ENCODE measurements around the gene SYK. TPM values are rescaled to one million over a fixed set of nuclear protein-coding genes. Genes with fewer than 3 reads are reported as not detected.

The SYK gene
- total and polyA plus RNA-seq, 2 of the 13 experiments (the other 11 are each of a cell fraction or from before 2014, with no cell fraction given): not detected

DNA sequence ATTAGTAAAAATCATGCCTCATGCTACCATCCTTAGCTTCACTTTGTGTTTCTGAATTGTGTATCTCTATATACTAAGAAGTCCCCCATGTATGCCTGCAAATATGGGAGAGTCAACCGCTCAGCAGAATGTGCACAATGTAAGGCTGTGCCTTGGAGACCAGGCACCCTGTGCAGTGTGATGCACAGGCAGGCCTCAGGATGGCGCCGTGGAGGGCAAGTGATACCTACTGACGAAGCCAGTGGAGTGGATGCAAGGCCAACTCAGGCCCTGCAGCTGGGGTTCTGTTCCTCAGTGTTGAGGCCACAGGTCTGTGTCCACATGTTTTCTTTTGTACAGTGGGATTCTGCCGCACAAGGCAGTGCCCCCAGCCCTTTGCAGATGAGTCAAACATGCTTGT, 28.4 kb downstream of the SYK start:
- no peak overlapping the region for H3K4me2 ChIP-seq (ENCODE audit: low read depth, low read length)
- no peak overlapping the region for H3K4me3 ChIP-seq (replicated peaks in 1 of 3; ENCODE audit: insufficient read depth in 1 of 3, low read depth in 2 of 3, low read length in 3 of 3)
- ChIA-PET CTCF (ENCODE audit: low intra/inter-chr PET ratio, low total read pairs) (no interaction called here), POLR2A (no interaction called here)
- H3K27ac ChIP-seq (ENCODE audit: extremely low read length, insufficient read depth, low read length): no peak overlapping the region
- H3K27me3 ChIP-seq (ENCODE audit: control insufficient read depth in 1 of 2, insufficient read depth in 2 of 2, low read length in 2 of 2): peaks cover 1 to 15% of the 10 kb centered on the region in 2 experiments; a peak in 2 of 5 replicates
- 72% methylated on average over 2 of the region's 5 CpGs for WGBS (ENCODE audit: low lambda C conversion rate)
- no peaks in the 10 kb centered on the region for H3K9me3 ChIP-seq (ENCODE audit: low read length)
- no peaks in the 10 kb centered on the region for H3K4me1 ChIP-seq (ENCODE audit: insufficient read depth, low read length)
- DNase-seq (ENCODE audit: low spot score) (no peak), FAIRE-seq (no peak), ATAC-seq (no peak)
- no peaks in the 10 kb centered on the region for H4K20me1 ChIP-seq (ENCODE audit: insufficient read depth, low read length)
- TF ChIP-seq, protein P1, sequence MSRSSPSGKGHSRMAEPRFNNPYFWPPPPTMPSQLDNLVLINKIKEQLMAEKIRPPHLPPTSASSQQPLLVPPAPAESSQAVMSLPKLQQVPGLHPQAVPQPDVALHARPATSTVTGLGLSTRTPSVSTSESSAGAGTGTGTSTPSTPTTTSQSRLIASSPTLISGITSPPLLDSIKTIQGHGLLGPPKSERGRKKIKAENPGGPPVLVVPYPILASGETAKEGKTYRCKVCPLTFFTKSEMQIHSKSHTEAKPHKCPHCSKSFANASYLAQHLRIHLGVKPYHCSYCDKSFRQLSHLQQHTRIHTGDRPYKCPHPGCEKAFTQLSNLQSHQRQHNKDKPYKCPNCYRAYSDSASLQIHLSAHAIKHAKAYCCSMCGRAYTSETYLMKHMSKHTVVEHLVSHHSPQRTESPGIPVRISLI (CRISPR knock-in tag; IDR thresholded peaks at IDR 0.05; ENCODE audit: borderline replicate concordance): no peak
- TF ChIP-seq ZNF20 (CRISPR knock-in tag; IDR thresholded peaks at IDR 0.05) (no peak), ZNF569 (CRISPR knock-in tag; IDR thresholded peaks at IDR 0.05; ENCODE audit: borderline replicate concordance) (no peak), EHMT2 (IDR thresholded peaks at IDR 0.05; ENCODE audit: borderline replicate concordance, low read depth, low read length) (no peak), ZBTB42 (CRISPR knock-in tag; IDR thresholded peaks at IDR 0.05) (no peak), FOXA1 (IDR thresholded peaks at IDR 0.05) (no peak), FOXA1 (CRISPR knock-in tag; IDR thresholded peaks at IDR 0.05) (no peak), REPIN1 (CRISPR knock-in tag; IDR thresholded peaks at IDR 0.05; ENCODE audit: borderline replicate concordance, low read depth) (no peak), PPARG (CRISPR knock-in tag; conservative IDR thresholded peaks at IDR 0.05) (no peak), POLR2A (IDR thresholded peaks at IDR 0.05; ENCODE audit: insufficient read depth in 1 of 2, low read depth in 2 of 2, low read length in 2 of 2) (no peak), NCOA2 (CRISPR knock-in tag; IDR thresholded peaks at IDR 0.05) (no peak), ZFP37 (CRISPR knock-in tag; IDR thresholded peaks at IDR 0.05; ENCODE audit: borderline replicate concordance) (no peak), NR2F2 (IDR thresholded peaks at IDR 0.05; ENCODE audit: borderline replicate concordance, low read depth) (no peak), HNRNPL (IDR thresholded peaks at IDR 0.05; ENCODE audit: low read depth, low read length) (no peak), HDAC2 (CRISPR knock-in tag; IDR thresholded peaks at IDR 0.05) (no peak), ZNF251 (CRISPR knock-in tag; IDR thresholded peaks at IDR 0.05) (no peak)
- TF ChIP-seq, protein P2, sequence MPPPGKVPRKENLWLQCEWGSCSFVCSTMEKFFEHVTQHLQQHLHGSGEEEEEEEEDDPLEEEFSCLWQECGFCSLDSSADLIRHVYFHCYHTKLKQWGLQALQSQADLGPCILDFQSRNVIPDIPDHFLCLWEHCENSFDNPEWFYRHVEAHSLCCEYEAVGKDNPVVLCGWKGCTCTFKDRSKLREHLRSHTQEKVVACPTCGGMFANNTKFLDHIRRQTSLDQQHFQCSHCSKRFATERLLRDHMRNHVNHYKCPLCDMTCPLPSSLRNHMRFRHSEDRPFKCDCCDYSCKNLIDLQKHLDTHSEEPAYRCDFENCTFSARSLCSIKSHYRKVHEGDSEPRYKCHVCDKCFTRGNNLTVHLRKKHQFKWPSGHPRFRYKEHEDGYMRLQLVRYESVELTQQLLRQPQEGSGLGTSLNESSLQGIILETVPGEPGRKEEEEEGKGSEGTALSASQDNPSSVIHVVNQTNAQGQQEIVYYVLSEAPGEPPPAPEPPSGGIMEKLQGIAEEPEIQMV (CRISPR knock-in tag; IDR thresholded peaks at IDR 0.05; ENCODE audit: low read depth): no peak
- TF ChIP-seq, protein P3, sequence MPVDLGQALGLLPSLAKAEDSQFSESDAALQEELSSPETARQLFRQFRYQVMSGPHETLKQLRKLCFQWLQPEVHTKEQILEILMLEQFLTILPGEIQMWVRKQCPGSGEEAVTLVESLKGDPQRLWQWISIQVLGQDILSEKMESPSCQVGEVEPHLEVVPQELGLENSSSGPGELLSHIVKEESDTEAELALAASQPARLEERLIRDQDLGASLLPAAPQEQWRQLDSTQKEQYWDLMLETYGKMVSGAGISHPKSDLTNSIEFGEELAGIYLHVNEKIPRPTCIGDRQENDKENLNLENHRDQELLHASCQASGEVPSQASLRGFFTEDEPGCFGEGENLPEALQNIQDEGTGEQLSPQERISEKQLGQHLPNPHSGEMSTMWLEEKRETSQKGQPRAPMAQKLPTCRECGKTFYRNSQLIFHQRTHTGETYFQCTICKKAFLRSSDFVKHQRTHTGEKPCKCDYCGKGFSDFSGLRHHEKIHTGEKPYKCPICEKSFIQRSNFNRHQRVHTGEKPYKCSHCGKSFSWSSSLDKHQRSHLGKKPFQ (CRISPR knock-in tag; IDR thresholded peaks at IDR 0.05; ENCODE audit: insufficient replicate concordance): no peak
- no TSS peak for BruUV-seq (replicated peaks)
- intact Hi-C loops (cut with micrococcal nuclease; ENCODE audit: unreplicated experiment): no loop called here
- H3K79me2 ChIP-seq (ENCODE audit: insufficient read depth, low read length): no peaks in the 10 kb centered on the region
- no peak overlapping the region for H2AFZ ChIP-seq (ENCODE audit: low read length)
- no peak overlapping the region for H3K9ac ChIP-seq (ENCODE audit: insufficient read depth, low read depth, low read length)
- H3K36me3 ChIP-seq (replicated peaks in 1 of 2; ENCODE audit: control insufficient read depth in 1 of 2, insufficient read depth in 2 of 2, low read length in 2 of 2): no peaks in the 10 kb centered on the region
- in situ Hi-C loops (cut with HindIII; ENCODE audit: extremely low pct_ligation_motif_present, low pct_unique_long_range_greater_than_20kb): no loop called here
